Middle frontal gyrus (tissue), 1 donor: Measurements from ENCODE around the gene GNAT3.

Experiments used
- DNase-seq: peaks from one replicate; pipeline ENCODE4 v3.0.0-alpha.2; 2015; ENCODE audit warnings: low spot score; ENCODE audit errors: extremely low spot score

GNAT3 gene

GRCh38 chr7:80511964-80512363 is at the start of gene GNAT3:
TSS of gene GNAT3 (minus strand) at chr7:80512064. CDS start at chr7:80511926, 138 bp downstream.
- DNase-seq, result no peak

- no peak for DNase-seq
Measured at GRCh38 chr7:80558116-80558515, 46.3 kb upstream of the GNAT3 start.

GRCh38 chr7:80552031-80552694 is 40.3 kb upstream of the GNAT3 start:
- DNase-seq, result no peak

GRCh38 chr7:80550005-80550404 is 38.1 kb upstream of the GNAT3 start:
- DNase-seq, result no peak

GRCh38 chr7:80548840-80549530 is 37.1 kb upstream of the GNAT3 start:
- DNase-seq, result no peak

GRCh38 chr7:80542398-80542797 is 30.5 kb upstream of the GNAT3 start:
- no peak for DNase-seq

GRCh38 chr7:80540836-80541235 is 29.0 kb upstream of the GNAT3 start:
- no peak for DNase-seq

GRCh38 chr7:80537091-80537490 is 25.2 kb upstream of the GNAT3 start:
- no peak for DNase-seq

GRCh38 chr7:80536426-80536825 is 24.6 kb upstream of the GNAT3 start:
- no peak for DNase-seq

GRCh38 chr7:80533287-80533686 is 21.4 kb upstream of the GNAT3 start:
- no peak for DNase-seq

GRCh38 chr7:80532153-80532552 is 20.3 kb upstream of the GNAT3 start:
- no peak for DNase-seq

GRCh38 chr7:80530136-80530535 is 18.3 kb upstream of the GNAT3 start:
- DNase-seq, result no peak

GRCh38 chr7:80529362-80529761 is 17.5 kb upstream of the GNAT3 start:
- DNase-seq, result no peak

GRCh38 chr7:80528689-80529088 is 16.8 kb upstream of the GNAT3 start:
- no peak for DNase-seq

GRCh38 chr7:80526472-80526871 is 14.6 kb upstream of the GNAT3 start:
- no peak for DNase-seq

GRCh38 chr7:80524693-80525092 is 12.8 kb upstream of the GNAT3 start:
- no peak for DNase-seq

- no peak for DNase-seq
Measured at GRCh38 chr7:80521809-80522208, 9.9 kb upstream of the GNAT3 start.

- DNase-seq, result no peak
Measured at GRCh38 chr7:80520199-80520598, 8.3 kb upstream of the GNAT3 start.

GRCh38 chr7:80517282-80517747 is 5.5 kb upstream of the GNAT3 start:
- DNase-seq, result no peak

GRCh38 chr7:80515298-80515697 is 3.4 kb upstream of the GNAT3 start:
- no peak for DNase-seq

GRCh38 chr7:80510021-80510420 is 1.8 kb downstream of the GNAT3 start:
- DNase-seq, result no peak

GRCh38 chr7:80508440-80508839 is 3.4 kb downstream of the GNAT3 start:
- no peak for DNase-seq

GRCh38 chr7:80505900-80506500 is 5.9 kb downstream of the GNAT3 start:
- DNase-seq, result no peak
